GM12891 (cell line): Measurements from ENCODE around the gene SPAG16.

ENCODE experiments used
- DNase-seq: peaks from one replicate; pipeline ENCODE4 v3.0.0; 2011; ENCODE audit warnings: low spot score; ENCODE audit not compliant: insufficient read length
- FAIRE-seq: peaks from 2 replicates; lab custom pipeline; 2011; peaks lifted over from hg19 to GRCh38; lab: Jason Lieb, UNC
- PAX5 ChIP-seq: IDR thresholded peaks from 2 replicates; pipeline ENCODE4 v1.6.1; 2011; ENCODE audit warnings: low read length, moderate library complexity, mild to moderate bottlenecking; ENCODE audit not compliant: insufficient read depth, severe bottlenecking
- POLR2A ChIP-seq: IDR thresholded peaks from 2 replicates; pipeline ENCODE4 v1.6.1; 2011; ENCODE audit warnings: low read depth, low read length, control low read depth
- POLR2AphosphoS5 ChIP-seq: IDR thresholded peaks from 2 replicates; pipeline ENCODE4 v1.6.1; 2011; ENCODE audit warnings: low read depth, low read length, control low read depth
- POU2F2 ChIP-seq: IDR thresholded peaks from 2 replicates; pipeline ENCODE4 v1.6.1; 2011; ENCODE audit warnings: low read depth, mild to moderate bottlenecking, control low read depth, low read length, moderate library complexity
- SPI1 ChIP-seq: IDR thresholded peaks from 2 replicates; pipeline ENCODE4 v1.6.1; 2011; ENCODE audit warnings: low read depth, low read length, control low read depth
- TAF1 ChIP-seq: IDR thresholded peaks from 2 replicates; pipeline ENCODE4 v1.6.1; 2011; ENCODE audit warnings: low read depth, low read length, control low read depth

The SPAG16 gene

DNA sequence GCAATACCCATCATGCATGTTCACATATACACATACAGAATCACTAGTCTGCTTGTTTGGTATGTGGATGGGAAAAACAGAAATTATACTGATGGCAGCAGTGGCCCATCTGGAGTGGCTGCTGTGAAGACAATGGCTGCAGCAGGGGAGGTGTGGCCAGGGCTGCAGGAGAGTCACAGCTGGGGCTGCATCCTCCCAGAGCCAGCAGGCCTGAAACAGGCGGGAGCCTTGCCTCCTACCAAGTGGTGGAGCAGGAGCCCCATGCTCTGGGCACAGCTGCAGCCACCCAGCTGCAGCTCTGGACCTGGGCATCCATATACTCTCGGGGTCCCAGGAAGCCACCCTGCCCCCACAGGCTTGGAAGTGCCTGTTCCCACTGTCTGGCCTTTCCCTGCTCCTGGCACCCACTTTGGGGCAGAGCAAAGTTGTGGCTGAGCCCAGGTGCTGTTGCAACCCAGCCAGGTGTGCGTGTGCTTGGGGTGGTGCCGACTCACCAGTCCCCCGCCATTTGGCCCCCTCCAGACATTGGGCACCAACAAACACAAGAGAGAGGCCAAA lies 136.6 kb downstream of the SPAG16 start:
- TF ChIP-seq POLR2A (no peak), TAF1 (no peak), SPI1 (no peak)
- FAIRE-seq (no peak), DNase-seq (no peak)

DNA sequence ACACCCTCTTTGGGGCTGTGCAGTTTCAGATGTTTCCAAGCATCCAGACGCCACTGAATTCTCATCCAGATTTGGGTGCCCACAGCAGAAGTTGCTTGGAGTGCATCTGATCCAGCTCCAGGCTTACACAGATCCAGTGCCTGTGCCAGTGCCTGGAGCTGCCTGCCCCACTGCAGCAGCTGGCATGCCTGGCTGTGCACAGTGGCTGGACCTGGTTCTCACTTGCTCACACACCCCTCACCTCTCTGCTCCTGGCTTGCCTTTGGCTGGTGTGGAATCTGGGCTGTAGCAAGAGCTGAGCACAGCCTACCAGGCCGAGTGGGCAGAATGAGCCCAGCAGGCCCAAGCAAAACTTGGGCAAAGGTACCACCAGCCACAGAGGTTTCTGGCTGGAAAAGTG lies 137.9 kb downstream of the SPAG16 start:
- no peak for DNase-seq
- no peak for FAIRE-seq
- TF ChIP-seq SPI1 (no peak), POLR2A (no peak), TAF1 (no peak), POLR2AphosphoS5 (no peak), PAX5 (no peak), POU2F2 (no peak)

DNA sequence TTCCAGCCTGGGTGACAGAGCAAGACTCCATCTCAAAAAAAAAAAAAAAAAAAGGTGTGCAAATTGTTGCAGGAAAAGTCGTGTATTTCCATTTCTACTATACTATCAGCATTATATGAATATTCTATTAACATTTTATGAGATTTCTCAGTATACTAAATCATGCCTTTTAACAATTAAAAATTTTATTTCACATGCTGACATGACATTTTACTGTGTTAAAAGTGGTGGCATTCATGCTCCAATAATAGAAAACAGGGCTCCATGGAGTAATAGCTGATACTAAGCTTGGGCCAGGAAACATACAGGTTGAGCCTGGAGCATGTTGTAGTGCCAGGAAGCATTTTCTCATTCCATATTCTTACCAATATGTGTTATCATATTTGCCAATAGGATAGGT lies 141.4 kb downstream of the SPAG16 start:
- TF ChIP-seq POU2F2: no peak
- DNase-seq (no peak), FAIRE-seq (no peak)

DNA sequence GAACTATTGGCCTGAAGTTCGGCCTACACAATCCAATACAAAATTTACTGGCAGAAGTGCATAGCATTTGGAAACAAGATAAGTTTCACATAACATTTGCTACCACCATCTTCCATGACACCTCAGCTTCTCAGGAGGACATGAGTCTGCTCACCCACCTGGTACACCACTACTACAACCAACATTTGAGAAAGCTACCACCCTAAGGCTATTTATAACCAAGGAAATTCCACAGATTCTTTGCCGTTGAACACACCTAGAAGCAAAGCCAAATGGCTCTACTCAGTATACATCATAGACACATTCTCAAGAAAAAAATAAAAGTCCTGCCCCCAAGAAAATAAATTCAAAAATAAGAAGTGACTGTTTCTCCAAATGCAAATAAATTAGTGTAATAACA lies 145.3 kb downstream of the SPAG16 start:
- FAIRE-seq: no peak
- no peak for DNase-seq

DNA sequence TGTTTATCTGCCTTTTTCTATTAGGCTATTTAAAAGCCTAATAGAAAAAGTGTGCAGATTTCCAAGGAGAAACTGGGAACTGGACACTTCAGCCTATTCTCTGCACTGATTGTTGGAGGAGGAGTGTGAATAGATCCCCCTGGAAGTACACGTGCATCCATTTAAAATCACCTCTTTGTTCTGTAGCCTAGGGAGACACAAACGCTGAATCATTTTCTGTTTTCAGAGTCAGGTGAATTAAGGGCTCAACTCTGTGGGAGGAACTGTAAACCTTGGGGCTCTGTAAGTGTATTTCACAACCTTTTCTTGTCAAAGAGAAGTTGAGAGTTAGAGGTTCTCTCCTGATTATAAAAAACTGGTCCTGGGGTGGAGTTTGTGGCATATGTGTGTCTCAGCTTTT lies 159.7 kb downstream of the SPAG16 start:
- TF ChIP-seq POU2F2: no peak
- FAIRE-seq (no peak), DNase-seq (no peak)

More for the DNA sequence above, 145.3 kb downstream of the SPAG16 start:
- TF ChIP-seq POLR2AphosphoS5 (no peak), TAF1 (no peak), POU2F2 (no peak), PAX5 (no peak), SPI1 (no peak), POLR2A (no peak)

DNA sequence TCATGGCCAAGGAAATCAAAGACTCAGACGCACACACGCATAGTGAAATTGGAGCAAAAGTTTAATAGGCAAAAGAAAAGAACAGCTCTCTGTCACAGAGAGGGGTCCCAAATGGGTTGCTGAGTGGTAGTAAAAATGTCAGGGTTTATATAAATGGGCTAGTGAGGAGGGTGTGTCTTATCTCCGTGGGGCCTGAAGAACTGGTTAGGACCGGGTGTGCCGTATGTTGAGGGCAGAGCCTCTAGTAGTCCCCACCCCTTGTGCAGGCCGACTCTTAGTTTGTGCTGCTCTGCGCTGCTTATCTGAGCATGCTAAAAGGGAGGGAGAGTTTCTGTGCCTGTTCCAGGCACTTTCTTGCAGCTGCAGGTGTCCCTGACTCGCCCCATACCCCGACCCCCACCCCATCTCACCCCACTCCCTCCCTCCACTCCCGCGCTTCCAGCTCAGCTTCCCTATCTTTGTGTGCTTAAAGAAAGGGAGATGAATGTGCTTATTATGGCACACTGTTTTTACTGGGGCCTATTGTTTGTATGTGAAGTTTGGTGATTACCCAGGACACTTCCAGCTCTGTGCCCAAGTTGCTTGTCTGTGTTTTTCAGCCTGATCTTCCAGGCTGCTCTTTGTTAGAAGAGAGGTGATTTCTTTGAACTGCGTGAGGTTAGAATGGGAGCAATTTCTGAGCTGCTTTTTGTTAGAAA lies 167.4 kb downstream of the SPAG16 start:
- DNase-seq (no peak), FAIRE-seq (no peak)
- no peak for TF ChIP-seq TAF1
- TF ChIP-seq POLR2A: no peak
- no peak for TF ChIP-seq SPI1
- TF ChIP-seq PAX5: no peak
- no peak for TF ChIP-seq POU2F2
- no peak for TF ChIP-seq POLR2AphosphoS5

DNA sequence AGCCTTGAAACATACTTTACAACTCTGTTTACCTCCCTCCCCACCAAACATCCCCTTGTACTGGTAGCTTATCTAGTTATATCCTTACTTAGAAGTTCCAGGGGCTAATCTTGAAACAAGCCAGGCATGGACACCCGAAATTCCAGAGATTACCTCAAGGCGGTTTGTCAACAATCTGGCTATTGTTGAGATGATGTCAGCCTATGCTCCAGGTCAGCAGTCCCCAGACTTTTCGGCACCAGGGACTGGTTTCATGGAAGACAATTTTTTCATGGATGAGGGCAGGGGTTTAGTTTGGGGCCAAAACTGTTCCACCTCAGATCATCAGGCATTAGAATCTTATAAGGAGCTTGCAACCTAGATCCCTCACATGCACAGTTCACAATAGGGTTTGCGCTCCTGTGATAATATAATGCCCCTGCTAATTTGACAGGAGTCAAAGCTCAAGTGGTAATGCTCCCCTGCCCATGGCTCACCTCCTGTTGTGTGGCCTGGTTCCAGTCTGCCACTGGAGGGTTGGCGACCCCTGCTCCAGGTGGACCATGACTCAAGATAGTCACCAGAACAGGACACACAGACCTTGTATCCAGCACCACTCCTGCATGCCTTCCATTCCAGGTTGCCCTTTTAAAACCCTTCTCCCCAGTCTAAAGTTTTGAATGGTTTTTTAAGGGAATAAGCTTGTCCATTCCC lies 171.2 kb downstream of the SPAG16 start:
- TF ChIP-seq POLR2A: no peak
- TF ChIP-seq POU2F2: no peak
- no peak for TF ChIP-seq PAX5
- TF ChIP-seq TAF1: no peak
- no peak for TF ChIP-seq POLR2AphosphoS5
- no peak for TF ChIP-seq SPI1
- FAIRE-seq: no peak

DNA sequence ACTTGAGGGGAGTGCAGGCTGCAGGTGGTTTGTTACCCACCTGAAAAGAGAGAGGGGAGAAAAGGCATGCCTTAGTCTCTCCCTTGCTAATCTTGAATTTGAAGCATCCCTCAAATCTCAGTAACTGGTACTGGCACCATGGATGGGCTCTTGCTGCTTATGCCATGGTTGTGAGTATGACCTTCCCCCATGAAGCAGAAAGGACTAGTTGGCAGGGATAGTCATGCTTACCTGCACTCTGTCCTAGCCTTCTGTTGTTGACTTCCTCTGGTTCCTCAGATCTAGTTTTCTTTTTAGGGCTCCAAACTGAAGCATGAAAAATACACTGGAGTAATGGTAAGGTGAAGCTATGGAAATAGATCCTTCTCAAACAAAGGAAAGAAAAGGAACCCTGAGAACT lies 191.2 kb downstream of the SPAG16 start:
- no peak for FAIRE-seq
- no peak for DNase-seq
- TF ChIP-seq POU2F2 (no peak), SPI1 (no peak), POLR2AphosphoS5 (no peak), TAF1 (no peak), PAX5 (no peak), POLR2A (no peak)

More for the DNA sequence above, 171.2 kb downstream of the SPAG16 start:
- no peak for DNase-seq

DNA sequence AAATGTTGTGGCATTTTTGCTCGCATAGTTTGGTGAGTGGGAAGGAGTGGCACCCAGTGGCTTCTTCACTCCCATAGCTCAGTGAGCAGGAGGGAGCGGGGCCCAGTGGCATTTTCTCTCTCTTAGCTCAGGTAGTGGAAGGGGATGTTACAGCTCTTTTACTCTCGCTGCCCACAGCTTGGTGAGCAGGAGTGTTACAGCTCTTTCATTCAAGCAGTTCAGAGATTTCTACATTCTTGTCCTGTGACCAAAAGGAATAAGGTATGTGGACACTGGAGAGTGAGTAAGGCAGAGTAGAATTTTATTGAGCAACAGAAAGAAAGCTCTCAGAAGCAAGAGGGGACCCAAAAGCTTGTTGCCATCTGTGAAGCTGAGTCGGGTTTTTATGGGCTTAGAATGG lies 192.4 kb downstream of the SPAG16 start:
- TF ChIP-seq PAX5 (no peak), TAF1 (no peak), SPI1 (no peak), POU2F2 (no peak), POLR2A (no peak), POLR2AphosphoS5 (no peak)
- no peak for FAIRE-seq
- no peak for DNase-seq

DNA sequence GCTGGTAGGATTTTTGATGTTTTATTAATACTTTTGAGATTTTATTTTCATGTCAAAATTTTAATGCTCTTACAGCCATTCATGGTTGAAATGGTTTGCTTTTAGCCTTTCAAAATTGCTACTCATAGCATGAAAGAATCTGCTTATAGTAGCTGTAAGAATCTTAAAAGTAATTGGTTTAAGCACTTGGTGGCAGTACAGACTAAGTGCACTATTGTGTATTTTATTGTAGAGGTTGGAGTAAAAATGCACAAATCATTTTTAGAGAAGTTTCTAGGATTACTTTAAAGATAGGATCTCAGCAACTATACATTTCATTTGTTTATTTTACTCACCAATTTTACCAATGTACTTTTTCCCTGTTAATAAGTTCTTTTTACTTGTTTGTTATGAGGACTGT lies 205.8 kb downstream of the SPAG16 start:
- FAIRE-seq (no peak), DNase-seq (no peak)
- TF ChIP-seq TAF1: no peak
- no peak for TF ChIP-seq POU2F2
- no peak for TF ChIP-seq PAX5
- no peak for TF ChIP-seq SPI1
- no peak for TF ChIP-seq POLR2A
- no peak for TF ChIP-seq POLR2AphosphoS5

DNA sequence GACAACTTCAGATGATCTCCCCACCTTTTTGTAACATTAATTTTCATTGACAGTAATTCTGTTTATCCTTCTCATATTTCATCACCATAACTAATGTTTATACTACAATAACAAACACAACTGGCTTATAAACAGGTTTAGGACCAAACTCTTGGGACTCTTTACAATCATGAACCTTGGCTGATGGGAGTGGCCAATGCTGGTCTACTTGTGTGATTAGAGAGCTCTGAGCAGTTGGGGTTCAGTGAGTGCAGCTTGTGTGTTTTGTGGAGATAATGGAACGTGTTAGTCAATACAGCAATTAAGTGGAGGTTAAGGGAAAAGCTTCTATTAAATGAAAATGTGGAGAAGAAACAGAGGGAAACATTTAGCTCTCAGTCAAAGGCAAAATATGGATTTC lies 207.1 kb downstream of the SPAG16 start:
- no peak for TF ChIP-seq POU2F2
- no peak for TF ChIP-seq SPI1
- TF ChIP-seq POLR2AphosphoS5: no peak
- TF ChIP-seq POLR2A: no peak
- no peak for TF ChIP-seq PAX5
- TF ChIP-seq TAF1: no peak
- DNase-seq (no peak), FAIRE-seq (no peak)
